Neural cell (in vitro differentiated cells): ENCODE data around the gene ACTRT3. TPM values are rescaled to one million over a fixed set of nuclear protein-coding genes. Genes with fewer than 3 reads are reported as not detected.

Experiments
- H2AFZ ChIP-seq: fragments of 200-600, 300-800 bp; sonication (generic), shearing (Covaris generic); 2 replicates; pipeline ENCODE4 v1.6.0; 2014; ENCODE audit warnings: low read depth, mild to moderate bottlenecking, antibody characterized with exemption, low read length, moderate library complexity
- H3F3A ChIP-seq: fragments of 200-600 bp; shearing (Covaris generic); 2 replicates; pipeline ENCODE4 v1.6.1; 2016; ENCODE audit warnings: mild to moderate bottlenecking, moderate library complexity, mixed read lengths, antibody characterized with exemption, low read length; ENCODE audit not compliant: insufficient read depth, poor library complexity, severe bottlenecking
- H3K27ac ChIP-seq: fragments of 200-600, 300-800 bp; sonication (generic), shearing (Covaris generic); 2 replicates; pipeline ENCODE4 v1.5.1; 2014; ENCODE audit warnings: mild to moderate bottlenecking, low read length, moderate library complexity
- H3K27me3 ChIP-seq: fragments of 300-800, 200-600 bp; sonication (generic), shearing (Covaris generic); 2 replicates; pipeline ENCODE4 v1.6.0; 2014; ENCODE audit warnings: mild to moderate bottlenecking, low read depth, low read length, moderate library complexity; ENCODE audit not compliant: insufficient read depth
- H3K36me3 ChIP-seq: fragments of 300-800, 200-600 bp; sonication (generic), shearing (Covaris generic); 2 replicates; pipeline ENCODE4 v1.5.1; 2014; ENCODE audit warnings: mild to moderate bottlenecking, antibody characterized with exemption, low read length, moderate library complexity; ENCODE audit not compliant: insufficient read depth
- H3K4me2 ChIP-seq: fragments of 300-800, 200-600 bp; sonication (generic), shearing (Covaris generic); 2 replicates; pipeline ENCODE4 v1.6.0; 2014; ENCODE audit warnings: mild to moderate bottlenecking, low read length
- H3K4me3 ChIP-seq: fragments of 300-800, 200-600 bp; sonication (generic), shearing (Covaris generic); 2 replicates; pipeline ENCODE4 v1.5.1; 2014; ENCODE audit warnings: mild to moderate bottlenecking, low read length, moderate library complexity
- H3K79me2 ChIP-seq: fragments of 200-600 bp; shearing (Covaris generic); replicated peaks from 2 replicates; pipeline ENCODE4 v1.6.0; 2014; ENCODE audit warnings: mild to moderate bottlenecking, low read length, moderate library complexity; ENCODE audit not compliant: insufficient read depth
- H3K9ac ChIP-seq: fragments of 300-800, 200-600 bp; sonication (generic), shearing (Covaris generic); 2 replicates; pipeline ENCODE4 v1.6.1; 2016; ENCODE audit warnings: mild to moderate bottlenecking, low read length, mixed read lengths
- H3K9me2 ChIP-seq: fragments of 200-600 bp; shearing (Covaris generic); 2 replicates; pipeline ENCODE4 v1.6.1; 2016; ENCODE audit warnings: mild to moderate bottlenecking, low read length, mixed read lengths; ENCODE audit not compliant: insufficient read depth
- H3K9me3 ChIP-seq: fragments of 200-600, 300-800 bp; sonication (generic), shearing (Covaris generic); 2 replicates; pipeline ENCODE4 v1.6.1; 2016; ENCODE audit warnings: mild to moderate bottlenecking, mixed run types, low read length, moderate library complexity, mixed read lengths
- H4K20me1 ChIP-seq: fragments of 200-600 bp; shearing (Covaris generic); 2 replicates; pipeline ENCODE4 v1.6.1; 2016; ENCODE audit warnings: mild to moderate bottlenecking, mixed run types; ENCODE audit not compliant: insufficient read depth
- CTCF ChIP-seq: fragments of 450-650 bp; IDR thresholded peaks from 2 replicates; pipeline ENCODE4 v1.5.1; 2014; ENCODE audit warnings: antibody characterized with exemption, mild to moderate bottlenecking, moderate library complexity; ENCODE audit not compliant: poor library complexity, severe bottlenecking
- EP300 ChIP-seq: fragments of 450-650 bp; conservative IDR thresholded peaks from 2 replicates; pipeline ENCODE4 v1.6.1; 2014; ENCODE audit warnings: antibody characterized with exemption, mild to moderate bottlenecking, moderate library complexity; ENCODE audit not compliant: poor library complexity, severe bottlenecking
- EZH2 ChIP-seq: fragments of 200-600, 300-800 bp; shearing (Covaris generic), sonication (generic); IDR thresholded peaks from 2 replicates; pipeline ENCODE4 v1.6.1; 2014; ENCODE audit warnings: antibody characterized with exemption, low read length, borderline replicate concordance, mild to moderate bottlenecking; ENCODE audit not compliant: insufficient read depth, poor library complexity, severe bottlenecking
- MXI1 ChIP-seq: fragments of 450-650 bp; conservative IDR thresholded peaks from 2 replicates; pipeline ENCODE4 v1.6.1; 2014; ENCODE audit warnings: antibody characterized with exemption, mild to moderate bottlenecking; ENCODE audit not compliant: poor library complexity, severe bottlenecking
- POLR2AphosphoS5 ChIP-seq: IDR thresholded peaks from 2 replicates; pipeline ENCODE4 v1.6.1; 2012
- RAD21 ChIP-seq: fragments of 450-650 bp; conservative IDR thresholded peaks from 2 replicates; pipeline ENCODE4 v1.6.1; 2014; ENCODE audit warnings: antibody characterized with exemption, mild to moderate bottlenecking, moderate library complexity
- REST ChIP-seq: IDR thresholded peaks from 2 replicates; pipeline ENCODE4 v1.6.1; 2012; ENCODE audit warnings: borderline replicate concordance
- SMC3 ChIP-seq: fragments of 450-650 bp; conservative IDR thresholded peaks from 2 replicates; pipeline ENCODE4 v1.6.1; 2014; ENCODE audit warnings: antibody characterized with exemption, mild to moderate bottlenecking, moderate library complexity; ENCODE audit not compliant: poor library complexity
- TAF1 ChIP-seq: IDR thresholded peaks from 2 replicates; pipeline ENCODE4 v1.6.1; 2012; ENCODE audit warnings: low read depth
- polyA plus RNA-seq: library from polyadenylated mRNA; depleted of rRNA; stranded (reverse); fragments of >200 nt; gene quantifications from 2 replicates; pipeline ENCODE4 v1.2.3, GENCODE V29; 2014

ACTRT3 gene
- polyA plus RNA-seq, 1 donor from 2014 or later, result not detected

GRCh38 chr3:169804681-169805080, 35.3 kb upstream of the ACTRT3 start:
- H2AFZ ChIP-seq, result no peak overlapping the region
- no peak overlapping the region for H3K4me3 ChIP-seq
- no peaks in the 10 kb centered on the region for H3K27me3 ChIP-seq
- H3K9ac ChIP-seq, result no peak overlapping the region
- H3K36me3 ChIP-seq, result no peaks in the 10 kb centered on the region
- H3K79me2 ChIP-seq, result no peaks in the 10 kb centered on the region
- H3K9me2 ChIP-seq, result no peaks in the 10 kb centered on the region
- no peaks in the 10 kb centered on the region for H3K9me3 ChIP-seq
- H3F3A ChIP-seq, result no peaks in the 10 kb centered on the region
- H4K20me1 ChIP-seq, result no peaks in the 10 kb centered on the region
- no peak overlapping the region for H3K27ac ChIP-seq
- H3K4me2 ChIP-seq, result no peak overlapping the region
- TF ChIP-seq REST (no peak), CTCF (no peak), SMC3 (no peak), MXI1 (no peak), POLR2AphosphoS5 (no peak), RAD21 (no peak), EP300 (no peak)

- Histone ChIP-seq H3K27me3 (no peaks in the 10 kb centered on the region), H3K36me3 (peaks cover 8% of the 10 kb centered on the region), H3K9me2 (no peaks in the 10 kb centered on the region), H3K27ac (no peak overlapping the region), H3K4me3 (no peak overlapping the region), H3K9ac (no peak overlapping the region), H3K9me3 (no peaks in the 10 kb centered on the region), H3K4me2 (no peak overlapping the region), H3F3A (no peaks in the 10 kb centered on the region), H2AFZ (no peak overlapping the region), H3K79me2 (no peaks in the 10 kb centered on the region), H4K20me1 (no peaks in the 10 kb centered on the region)
- no peak for TF ChIP-seq POLR2AphosphoS5
- TF ChIP-seq EZH2, result no peak
- no peak for TF ChIP-seq TAF1
- no peak for TF ChIP-seq EP300
- TF ChIP-seq RAD21, result no peak
- no peak for TF ChIP-seq CTCF
- no peak for TF ChIP-seq REST
- TF ChIP-seq SMC3, result no peak
- no peak for TF ChIP-seq MXI1
These were observed 23.0 kb upstream of the ACTRT3 start for GRCh38 chr3:169792359-169792758.
